Loucy (cell line): ENCODE results near the gene ZFHX3.

ENCODE experiments used
- H2AFZ ChIP-seq: fragments of 200-600 bp; sonication (generic); 2 replicates; pipeline ENCODE4 v1.6.0; 2016; ENCODE audit warnings: antibody characterized with exemption, mild to moderate bottlenecking, low read length, moderate library complexity
- H3F3A ChIP-seq: fragments of 200-600 bp; 2 replicates; pipeline ENCODE4 v1.6.0; 2016; ENCODE audit warnings: antibody characterized with exemption, low read depth, mild to moderate bottlenecking
- H3K27me3 ChIP-seq: fragments of 200-600 bp; sonication (generic); 2 replicates; pipeline ENCODE4 v1.6.1; 2014; ENCODE audit warnings: low read length, mild to moderate bottlenecking; ENCODE audit not compliant: insufficient read depth, poor library complexity, severe bottlenecking
- H3K36me3 ChIP-seq: fragments of 200-600 bp; sonication (generic); 2 replicates; pipeline ENCODE4 v1.6.1; 2016; ENCODE audit warnings: low read length; ENCODE audit not compliant: insufficient read depth
- H3K4me1 ChIP-seq: fragments of 200-600 bp; sonication (generic); 2 replicates; pipeline ENCODE4 v1.5.1; 2014; ENCODE audit warnings: low read length, mild to moderate bottlenecking; ENCODE audit not compliant: insufficient read depth, poor library complexity, severe bottlenecking
- H3K4me2 ChIP-seq: fragments of 200-600 bp; sonication (generic); 2 replicates; pipeline ENCODE4 v1.6.0; 2014; ENCODE audit warnings: antibody characterized with exemption, low read length, low read depth, mild to moderate bottlenecking; ENCODE audit not compliant: poor library complexity, severe bottlenecking
- H3K4me3 ChIP-seq: fragments of 200-600 bp; sonication (generic); 2 replicates; pipeline ENCODE4 v1.5.1; 2014; ENCODE audit warnings: low read length, mild to moderate bottlenecking, mixed read lengths; ENCODE audit not compliant: poor library complexity, severe bottlenecking
- H3K79me2 ChIP-seq: fragments of 200-600 bp; sonication (generic); 2 replicates; pipeline ENCODE4 v1.6.1; 2014; ENCODE audit warnings: low read length; ENCODE audit not compliant: insufficient read depth
- H3K9ac ChIP-seq: fragments of 200-600 bp; sonication (generic); 2 replicates; pipeline ENCODE4 v1.6.0; 2014; ENCODE audit warnings: mild to moderate bottlenecking, low read depth, low read length, moderate library complexity; ENCODE audit not compliant: poor library complexity, severe bottlenecking
- H3K9me2 ChIP-seq: fragments of 200-600 bp; sonication (generic); replicated peaks from 2 replicates; pipeline ENCODE4 v1.6.1; 2016; ENCODE audit warnings: low read depth, low read length, mixed read lengths
- H3K9me3 ChIP-seq: fragments of 200-600 bp; sonication (generic); 2 replicates; pipeline ENCODE4 v1.6.1; 2014; ENCODE audit warnings: mild to moderate bottlenecking, antibody characterized with exemption, low read length, low read depth; ENCODE audit not compliant: insufficient read depth
- H4K20me1 ChIP-seq: fragments of 200-600 bp; sonication (generic); 2 replicates; pipeline ENCODE4 v1.6.0; 2014; ENCODE audit warnings: antibody characterized with exemption, low read length, mild to moderate bottlenecking; ENCODE audit not compliant: insufficient read depth, poor library complexity, severe bottlenecking
- CTCF ChIP-seq: fragments of 200-600 bp; sonication (generic); conservative IDR thresholded peaks from 2 replicates; pipeline ENCODE4 v1.5.1; 2014; ENCODE audit warnings: mild to moderate bottlenecking, antibody characterized with exemption, low read length
- EZH2phosphoT487 ChIP-seq: fragments of 200-600 bp; IDR thresholded peaks from 2 replicates; pipeline ENCODE4 v1.6.1; 2018; ENCODE audit warnings: antibody characterized with exemption, mild to moderate bottlenecking, moderate library complexity, borderline replicate concordance

The ZFHX3 gene

GRCh38 chr16:72783716-72784318, 264.1 kb downstream of the ZFHX3 start:
- Histone ChIP-seq H3F3A (no peaks in the 10 kb centered on the region), H3K79me2 (no peaks in the 10 kb centered on the region), H3K9me2 (no peaks in the 10 kb centered on the region), H3K4me1 (peaks cover 41% of the 10 kb centered on the region), H3K4me3 (no peak overlapping the region), H3K9ac (no peak overlapping the region), H2AFZ (no peak overlapping the region), H3K36me3 (no peaks in the 10 kb centered on the region), H3K27me3 (no peaks in the 10 kb centered on the region), H4K20me1 (no peaks in the 10 kb centered on the region), H3K4me2 (no peak overlapping the region), H3K9me3 (no peaks in the 10 kb centered on the region)
- no peak for TF ChIP-seq EZH2phosphoT487
- no peak for TF ChIP-seq CTCF

- Histone ChIP-seq H3K9me2 (no peaks in the 10 kb centered on the region), H3K79me2 (no peaks in the 10 kb centered on the region), H3K9me3 (no peaks in the 10 kb centered on the region), H3K4me3 (no peak overlapping the region), H3K27me3 (no peaks in the 10 kb centered on the region), H3K4me2 (no peak overlapping the region), H3K4me1 (no peaks in the 10 kb centered on the region), H2AFZ (no peak overlapping the region), H4K20me1 (no peaks in the 10 kb centered on the region), H3K36me3 (no peaks in the 10 kb centered on the region), H3F3A (no peaks in the 10 kb centered on the region), H3K9ac (no peak overlapping the region)
- TF ChIP-seq CTCF (no peak), EZH2phosphoT487 (no peak)
Measured at GRCh38 chr16:72769876-72770275, 278.1 kb downstream of the ZFHX3 start.

- no peak overlapping the region for H2AFZ ChIP-seq
- H3K9me3 ChIP-seq: no peaks in the 10 kb centered on the region
- H3K36me3 ChIP-seq: no peaks in the 10 kb centered on the region
- no peaks in the 10 kb centered on the region for H3K27me3 ChIP-seq
- no peak overlapping the region for H3K4me3 ChIP-seq
- H3K9me2 ChIP-seq: no peaks in the 10 kb centered on the region
- no peaks in the 10 kb centered on the region for H4K20me1 ChIP-seq
- no peaks in the 10 kb centered on the region for H3K4me1 ChIP-seq
- no peaks in the 10 kb centered on the region for H3K79me2 ChIP-seq
- no peak overlapping the region for H3K4me2 ChIP-seq
- no peak overlapping the region for H3K9ac ChIP-seq
- H3F3A ChIP-seq: no peaks in the 10 kb centered on the region
- no peak for TF ChIP-seq EZH2phosphoT487
- no peak for TF ChIP-seq CTCF
Measured at GRCh38 chr16:72768591-72768990, 279.3 kb downstream of the ZFHX3 start.
